H1 (cell line): ENCODE data around the gene AQP6. TPM values are rescaled to one million over a fixed set of nuclear protein-coding genes. Genes with fewer than 3 reads are reported as not detected.

Experiments used
- CTCF ChIA-PET: fragments of 300-600 bp; sonication (Branson Sonifier 250); formaldehyde crosslinking; loops from one replicate; lab custom pipeline; 2021; ENCODE audit not compliant: partially characterized antibody; lab: Charles Lee
- POLR2A ChIA-PET: fragments of 300-600 bp; sonication (Branson Sonifier 250); formaldehyde crosslinking; loops from one replicate; lab custom pipeline; 2021; ENCODE audit warnings: inconsistent platforms; ENCODE audit not compliant: partially characterized antibody; lab: Charles Lee
- DNase-seq, 2 experiments: peaks; one replicate each; pipeline versions ENCODE4 v3.0.0 to v3.0.0-alpha.2; 2010 to 2022; ENCODE audit warnings: low spot score in 2 of 2, low read depth in 1 of 2, mixed read lengths in 1 of 2
- FAIRE-seq: peaks from 2 replicates; lab custom pipeline; 2011; peaks lifted over from hg19 to GRCh38; lab: Jason Lieb, UNC
- H2AFZ ChIP-seq: 2 replicates; pipeline ENCODE4 v1.8.1; 2012; ENCODE audit warnings: low read length, inconsistent platforms
- H2AK5ac ChIP-seq: 2 replicates; pipeline ENCODE4 v1.6.1; 2013; ENCODE audit warnings: low read depth, low read length
- H2BK120ac ChIP-seq: replicated peaks from 2 replicates; pipeline ENCODE3; 2013; ENCODE audit warnings: low read depth, low read length, inconsistent platforms
- H2BK12ac ChIP-seq: 2 replicates; pipeline ENCODE4 v1.6.1; 2013; ENCODE audit warnings: low read depth, low read length
- H2BK15ac ChIP-seq: 2 replicates; pipeline ENCODE4 v1.6.1; 2013; ENCODE audit warnings: low read length
- H2BK20ac ChIP-seq: 2 replicates; pipeline ENCODE4 v1.6.1; 2013; ENCODE audit warnings: low read length
- H2BK5ac ChIP-seq: 2 replicates; pipeline ENCODE4 v1.6.1; 2013; ENCODE audit warnings: low read depth, low read length
- H3K14ac ChIP-seq: 2 replicates; pipeline ENCODE4 v1.6.1; 2013; ENCODE audit warnings: inconsistent platforms; ENCODE audit not compliant: insufficient read length
- H3K18ac ChIP-seq: 2 replicates; pipeline ENCODE4 v1.6.1; 2013; ENCODE audit warnings: low read length; ENCODE audit errors: extremely low read depth
- H3K23ac ChIP-seq: 2 replicates; pipeline ENCODE4 v1.6.1; 2013; ENCODE audit warnings: inconsistent platforms; ENCODE audit not compliant: insufficient read length
- H3K23me2 ChIP-seq: 2 replicates; pipeline ENCODE4 v1.6.1; 2013; ENCODE audit warnings: low read depth, low read length
- H3K27ac ChIP-seq: 2 replicates; pipeline ENCODE4 v1.6.1; 2011; ENCODE audit warnings: low read depth, low read length, inconsistent platforms
- H3K27me3 ChIP-seq, 4 experiments: replicated peaks in 1 of 4; 1 replicate in 1 of 4; 2 replicates in 3 of 4; pipeline versions ENCODE4 v1.6.1 to v1.8.1; 2011 to 2013; ENCODE audit warnings: low read length in 3 of 4, mild to moderate bottlenecking in 3 of 4, inconsistent platforms in 2 of 4, mixed read lengths in 2 of 4, moderate library complexity in 1 of 4; ENCODE audit not compliant: control insufficient read depth in 3 of 4, insufficient read depth in 3 of 4; ENCODE audit errors: extremely low read depth in 1 of 4
- H3K36me3 ChIP-seq, 4 experiments: 2 replicates each; pipeline versions ENCODE4 v1.6.1 to v1.8.1; 2011 to 2013; ENCODE audit warnings: mild to moderate bottlenecking in 4 of 4, low read length in 3 of 4, moderate library complexity in 2 of 4, control low read depth in 1 of 4, inconsistent platforms in 1 of 4; ENCODE audit not compliant: insufficient read depth in 4 of 4, control insufficient read depth in 2 of 4
- H3K4ac ChIP-seq: replicated peaks from 2 replicates; pipeline ENCODE3; 2013; ENCODE audit warnings: low read length, low read depth, mixed read lengths, inconsistent platforms; ENCODE audit not compliant: insufficient read length
- H3K4me1 ChIP-seq, 4 experiments: replicated peaks in 1 of 4; 1 replicate in 1 of 4; 2 replicates in 3 of 4; pipeline versions ENCODE4 v1.6.1 to v1.8.1; 2011 to 2013; ENCODE audit warnings: low read length in 3 of 4, inconsistent platforms in 2 of 4, mixed read lengths in 1 of 4; ENCODE audit not compliant: insufficient read depth in 4 of 4, control insufficient read depth in 3 of 4
- H3K4me2 ChIP-seq, 2 experiments: 2 replicates each; pipeline versions ENCODE4 v1.6.1 to v1.8.1; 2011 to 2013; ENCODE audit warnings: low read depth in 2 of 2, low read length in 2 of 2, control low read depth in 1 of 2, inconsistent platforms in 1 of 2, mild to moderate bottlenecking in 1 of 2; ENCODE audit not compliant: insufficient read depth in 1 of 2
- H3K4me3 ChIP-seq, 4 experiments: fragments of 200-600, 300-600 bp in 1 of 4; sonication (generic), shearing (Covaris generic), sonication (Bioruptor Twin) in 1 of 4; 2 replicates each; pipeline versions ENCODE4 v1.5.1 to v1.8.1; 2011 to 2016; ENCODE audit warnings: low read length in 4 of 4, low read depth in 3 of 4, control low read depth in 2 of 4, inconsistent platforms in 2 of 4, mild to moderate bottlenecking in 2 of 4, mixed read lengths in 1 of 4, moderate library complexity in 1 of 4; ENCODE audit not compliant: insufficient read depth in 2 of 4; ENCODE audit errors: extremely low read depth in 1 of 4
- H3K56ac ChIP-seq: replicated peaks from 2 replicates; pipeline ENCODE3; 2013; ENCODE audit warnings: low read depth, mild to moderate bottlenecking, mixed read lengths, low read length, inconsistent platforms; ENCODE audit not compliant: insufficient read length
- H3K79me1 ChIP-seq: 2 replicates; pipeline ENCODE4 v1.6.1; 2013; ENCODE audit warnings: low read depth, low read length, control low read depth
- H3K79me2 ChIP-seq, 2 experiments: 2 replicates each; pipeline versions ENCODE4 v1.6.1 to v1.8.1; 2012 to 2013; ENCODE audit warnings: low read length in 2 of 2, mild to moderate bottlenecking in 2 of 2, inconsistent platforms in 1 of 2; ENCODE audit not compliant: insufficient read depth in 2 of 2, control insufficient read depth in 1 of 2
- H3K9ac ChIP-seq, 4 experiments: replicated peaks in 1 of 4; 1 replicate in 1 of 4; 2 replicates in 3 of 4; pipeline versions ENCODE4 v1.6.1 to v1.8.1; 2011 to 2013; ENCODE audit warnings: low read depth in 3 of 4, low read length in 3 of 4, control low read depth in 2 of 4, mild to moderate bottlenecking in 2 of 4, moderate library complexity in 2 of 4, inconsistent platforms in 1 of 4; ENCODE audit errors: extremely low read depth in 1 of 4
- H3K9me3 ChIP-seq, 2 experiments: 2 replicates each; pipeline versions ENCODE4 v1.6.1 to v1.8.1; 2012 to 2013; ENCODE audit warnings: mild to moderate bottlenecking in 2 of 2, moderate library complexity in 2 of 2, control low read depth in 1 of 2, inconsistent platforms in 1 of 2, low read depth in 1 of 2, low read length in 1 of 2, mixed read lengths in 1 of 2; ENCODE audit not compliant: insufficient read depth in 2 of 2
- H4K20me1 ChIP-seq, 2 experiments: replicated peaks in 1 of 2; 2 replicates each; pipeline versions ENCODE3 to v1.8.1; 2011 to 2013; ENCODE audit warnings: inconsistent platforms in 2 of 2, low read length in 2 of 2, mild to moderate bottlenecking in 1 of 2; ENCODE audit not compliant: insufficient read depth in 2 of 2, control insufficient read depth in 1 of 2
- H4K5ac ChIP-seq: 2 replicates; pipeline ENCODE4 v1.6.1; 2013; ENCODE audit warnings: low read length, low read depth, mixed read lengths, inconsistent platforms; ENCODE audit not compliant: insufficient read length
- H4K8ac ChIP-seq: 2 replicates; pipeline ENCODE4 v1.8.0; 2013; ENCODE audit warnings: mild to moderate bottlenecking, moderate library complexity, low read length, inconsistent platforms; ENCODE audit not compliant: insufficient read depth; ENCODE audit errors: extremely low read depth
- H4K91ac ChIP-seq: replicated peaks from 2 replicates; pipeline ENCODE3; 2013; ENCODE audit warnings: low read length, mixed read lengths, inconsistent platforms; ENCODE audit not compliant: insufficient read length
- CBX5 ChIP-seq: fragments of 300-800, 300-1000 bp; sonication (generic); IDR thresholded peaks from 2 replicates; pipeline ENCODE4 v1.7.1; 2016; ENCODE audit warnings: antibody characterized with exemption, low read length, low read depth
- WGBS, 2 experiments: shearing (Covaris generic) in 1 of 2; methylation state at CpG; one replicate each; pipeline versions ENCODE4 v1.1.6 to v1.1.7; 2013 to 2015; ENCODE audit warnings: low lambda C conversion rate in 2 of 2, mixed read lengths in 2 of 2, inconsistent platforms in 1 of 2, low coverage in 1 of 2, missing lambda C conversion rate in 1 of 2; ENCODE audit not compliant: insufficient replicate concordance in 2 of 2, insufficient coverage in 1 of 2, insufficient read length in 1 of 2; ENCODE audit errors: extremely low coverage in 1 of 2, missing lambda C conversion rate in 1 of 2; 5-methylcytosine and 5-hydroxymethylcytosine counted together
- polyA plus RNA-seq, 7 experiments: library from polyadenylated mRNA; depleted of rRNA in 3 of 7; stranded (reverse) in 5 of 7; unstranded in 2 of 7; fragments of >200 nt in 5 of 7; fragments of 200-250 nt in 2 of 7; gene quantifications; 1 replicate in 5 of 7; 2 replicates in 1 of 7; 4 replicates in 1 of 7; pipeline versions ENCODE4 v1.2.1 to v1.2.3, GENCODE V29; 2011 to 2013; ENCODE audit warnings: missing spikeins in 2 of 7, mixed read lengths in 2 of 7
- total RNA-seq: library from RNA; stranded (reverse); fragmentation: NEBNext Ultra II Directional; extraction: Animal tissue kit (Norgen Biotek cat#: 25700); gene quantifications from 2 replicates; pipeline ENCODE4 v1.2.1, GENCODE V29; 2021
- TF ChIP-seq, protein P1 (sequence below): IDR thresholded peaks from 2 replicates; pipeline ENCODE4 v1.6.1; 2011; ENCODE audit warnings: low read length, improper control_type of control experiment

The AQP6 gene
- total and polyA plus RNA-seq, 2 of the 8 experiments (the other 6 are each of a cell fraction or from before 2014, with no cell fraction given) = 0.03 to 0.17 TPM

DNA sequence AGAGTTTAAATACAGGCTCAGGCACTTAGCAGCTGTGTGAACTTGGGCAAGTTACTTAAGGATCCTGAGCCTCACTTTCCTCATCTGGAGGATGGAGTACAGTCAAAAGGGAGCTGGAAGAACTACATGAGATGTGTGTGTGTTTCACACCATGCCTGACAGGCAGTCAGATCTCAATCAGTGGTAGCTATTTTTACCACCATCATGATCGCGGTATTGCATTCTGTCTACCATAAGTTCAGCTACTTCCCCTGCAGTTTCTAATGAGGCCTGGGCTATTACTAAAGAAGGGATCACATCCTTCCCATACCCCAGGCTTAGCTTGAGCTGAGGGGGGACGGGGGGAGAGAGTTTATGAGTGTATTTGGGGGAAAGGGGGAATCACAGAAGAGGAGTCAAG is 7.0 kb downstream of the AQP6 start:
- no peak for FAIRE-seq
- Histone ChIP-seq H2BK15ac (no peak overlapping the region), H4K91ac (no peak overlapping the region), H3K23me2 (no peaks in the 10 kb centered on the region), H4K5ac (no peak overlapping the region), H3K79me1 (no peaks in the 10 kb centered on the region), H3K36me3 (no peaks in the 10 kb centered on the region), H3K4ac (no peak overlapping the region), H3K18ac (no peak overlapping the region), H3K79me2 (no peaks in the 10 kb centered on the region), H2AFZ (no peak overlapping the region)
- TF ChIP-seq CBX5 = no peak
- TF ChIP-seq, protein P1, sequence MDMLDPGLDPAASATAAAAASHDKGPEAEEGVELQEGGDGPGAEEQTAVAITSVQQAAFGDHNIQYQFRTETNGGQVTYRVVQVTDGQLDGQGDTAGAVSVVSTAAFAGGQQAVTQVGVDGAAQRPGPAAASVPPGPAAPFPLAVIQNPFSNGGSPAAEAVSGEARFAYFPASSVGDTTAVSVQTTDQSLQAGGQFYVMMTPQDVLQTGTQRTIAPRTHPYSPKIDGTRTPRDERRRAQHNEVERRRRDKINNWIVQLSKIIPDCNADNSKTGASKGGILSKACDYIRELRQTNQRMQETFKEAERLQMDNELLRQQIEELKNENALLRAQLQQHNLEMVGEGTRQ = no peak
- TF ChIP-seq, all 59 proteins: peak for 0
- Histone ChIP-seq H3K4me1 (peaks cover 0 to 14% (median 5%) of the 10 kb centered on the region in 4 experiments; a peak in 6 of 7 replicates), H3K4me3 (no peak overlapping the region), H3K9ac (no peak overlapping the region), H4K20me1 (no peaks in the 10 kb centered on the region), H2BK5ac (no peak overlapping the region), H4K8ac (no peak overlapping the region), H2BK120ac (no peak overlapping the region), H3K9me3 (no peaks in the 10 kb centered on the region), H3K14ac (no peak overlapping the region), H2AK5ac (no peak overlapping the region), H3K27me3 (no peaks in the 10 kb centered on the region), H3K56ac (no peak overlapping the region), H2BK12ac (no peak overlapping the region), H3K23ac (no peak overlapping the region), H3K27ac (no peak overlapping the region), H3K4me2 (no peak overlapping the region), H2BK20ac (no peak overlapping the region)
- ChIA-PET CTCF (interaction anchor here (0.7 to 23.0 kb wide), 9 partner anchors 10 to 462 kb away, joined by 3 to 420 read pairs (median 7); partner anchors contain the start of genes AQP5, AQP6 and ASIC1), POLR2A (interaction anchor here (0.6 to 0.7 kb wide), 2 partner anchors 10 to 19 kb away, joined by 3 read pairs; no protein-coding TSS in a partner anchor)
- DNase-seq = no peak
- 89% methylated on average over 3 of the region's 3 CpGs; no CpG with 5 or more reads in 1 of the 2 experiments for WGBS, 2 experiments
